ENCODE measurements around the gene OTULINL.

OTULINL gene

DNA sequence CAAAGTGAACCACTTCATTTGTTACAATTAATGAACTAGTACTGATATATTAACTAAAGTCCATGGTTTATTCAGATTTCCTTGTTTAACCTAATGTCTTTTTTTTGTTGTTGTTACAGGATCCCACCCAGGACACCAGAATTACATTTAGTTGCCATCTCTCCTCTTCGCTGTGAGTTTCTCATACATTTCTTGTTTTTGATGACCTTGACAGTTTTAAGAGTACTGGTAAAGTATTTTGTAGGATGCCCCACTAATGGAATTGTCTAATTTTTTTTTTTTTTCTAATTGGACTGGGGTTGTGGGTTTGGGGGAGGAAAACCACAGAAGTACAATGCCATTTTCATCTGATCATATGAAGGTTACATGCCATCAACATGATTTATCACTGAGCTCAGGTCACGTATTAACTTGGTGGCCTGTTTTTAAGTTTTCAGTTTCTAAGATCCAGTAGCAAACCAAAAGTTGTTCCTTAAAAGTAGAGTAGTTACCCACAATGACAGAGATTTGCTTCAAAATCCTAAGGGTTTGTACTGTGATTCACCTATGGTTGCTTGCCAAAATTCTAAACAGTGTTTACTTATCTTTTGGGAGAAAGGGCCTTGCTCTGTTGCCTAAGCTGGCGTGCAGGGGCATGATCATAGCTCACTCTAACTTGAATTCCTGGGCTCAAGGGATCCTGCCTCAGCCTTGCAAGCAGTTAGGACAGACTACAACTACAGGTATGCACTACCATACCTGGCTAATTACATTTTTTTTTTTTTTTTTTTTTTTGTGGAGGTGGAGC is 78.4 kb downstream of the OTULINL start:
- in situ Hi-C loops (cut with HindIII; ENCODE audit: low sequenced_read_pairs), result no loop called here

DNA sequence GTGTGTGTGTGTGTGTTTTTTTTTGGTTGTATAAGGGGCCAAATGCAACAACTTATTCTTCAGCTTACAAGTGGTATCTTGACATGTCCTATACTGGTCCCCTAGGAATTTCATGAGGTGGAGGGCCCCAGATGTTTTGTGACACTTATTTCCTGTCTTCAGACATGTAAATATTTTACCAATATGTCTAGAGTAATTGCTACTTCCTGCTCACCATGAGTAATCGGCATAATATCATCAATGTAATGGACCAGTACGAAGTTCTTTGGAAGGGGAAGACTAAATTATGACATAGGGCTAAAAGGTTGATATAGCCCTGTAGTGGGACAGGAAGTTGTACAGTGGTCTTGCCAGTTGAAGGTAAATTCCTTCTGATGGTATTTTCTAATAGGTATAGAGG is 79.2 kb downstream of the OTULINL start:
- in situ Hi-C loops (cut with HindIII; ENCODE audit: low sequenced_read_pairs), result no loop called here

All from endothelial cell of hepatic sinusoid (primary cell).